Embryonic facial prominence (tissue), 1 donor: ENCODE results near the gene VPS8.

Source experiments
- DNase-seq: peaks from one replicate; pipeline ENCODE4 v3.0.0-alpha.2; 2016; ENCODE audit errors: extremely low spot score

Gene VPS8

DNA sequence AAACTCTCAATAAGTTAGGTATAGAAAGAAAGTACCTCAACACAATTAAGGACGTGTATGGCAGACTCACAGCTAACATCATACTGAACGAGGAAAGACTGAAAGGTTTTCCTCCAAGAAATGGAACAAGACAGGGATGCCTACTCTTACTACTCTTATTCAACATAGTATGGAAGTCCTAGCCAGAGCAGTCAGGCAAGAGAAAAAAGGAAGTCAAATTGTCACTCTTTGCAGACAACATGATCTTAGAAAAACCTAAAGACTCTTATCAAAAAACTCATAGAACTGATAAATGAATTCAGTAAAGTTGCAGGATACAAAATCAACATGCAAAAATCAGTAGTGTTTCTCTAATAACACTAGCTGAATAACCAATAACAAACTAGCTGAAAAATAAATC, 244.9 kb downstream of the VPS8 start:
- no peak for DNase-seq

DNA sequence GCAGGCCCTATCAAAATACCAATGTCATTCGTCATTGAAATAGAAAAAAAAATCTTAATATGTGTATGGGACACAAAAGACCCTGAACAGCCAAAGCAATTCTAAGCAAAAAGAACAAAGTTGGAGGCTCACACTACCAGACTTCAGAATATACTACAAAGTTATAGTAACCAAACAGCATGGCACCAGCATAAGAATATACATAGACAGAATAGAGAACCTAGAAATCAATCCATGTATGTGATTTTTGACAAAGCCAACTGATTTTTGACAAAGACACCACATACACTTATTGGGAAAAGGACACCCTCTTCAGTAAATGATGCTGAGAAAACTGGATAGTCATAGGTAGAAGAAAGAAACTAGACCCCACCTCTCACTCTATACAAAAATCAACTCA, 245.9 kb downstream of the VPS8 start:
- DNase-seq, result no peak

DNA sequence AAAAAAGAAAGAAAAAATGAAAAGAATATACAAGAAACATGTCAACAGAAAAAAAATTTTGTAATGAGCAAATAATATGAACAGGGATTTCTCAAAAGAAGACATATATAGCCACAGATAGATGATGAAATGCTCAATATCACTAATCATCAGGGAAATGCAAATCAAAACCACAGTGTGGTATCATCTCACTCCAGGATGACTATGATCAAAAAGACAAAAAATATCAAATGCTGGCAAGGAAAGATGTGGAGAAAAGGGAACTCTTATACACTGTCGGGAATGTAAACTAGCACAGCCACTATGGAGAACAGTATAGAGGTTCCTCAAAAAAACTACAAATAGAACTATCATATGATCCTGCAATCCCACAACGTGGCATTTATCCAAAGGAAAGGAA, 246.8 kb downstream of the VPS8 start:
- no peak for DNase-seq

DNA sequence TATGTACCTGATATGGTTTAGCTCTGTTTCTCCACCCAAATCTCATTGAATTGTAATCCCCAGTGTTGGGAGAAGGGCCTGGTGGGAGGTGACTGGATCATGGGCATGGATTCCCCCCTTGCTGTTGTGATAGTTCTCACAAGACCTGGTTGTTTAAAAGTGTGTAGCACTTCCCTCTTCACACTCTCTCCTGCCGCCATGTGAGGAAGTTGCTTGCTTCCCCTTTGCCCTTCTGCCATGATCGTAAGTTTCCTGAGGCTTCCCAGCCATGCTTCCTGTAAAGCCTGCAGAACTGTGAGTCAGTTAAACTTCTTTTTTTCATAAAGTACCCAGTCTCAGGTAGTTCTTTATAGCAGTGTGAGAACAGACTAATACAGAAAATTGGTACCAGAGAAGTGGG, 247.8 kb downstream of the VPS8 start:
- no peak for DNase-seq

DNA sequence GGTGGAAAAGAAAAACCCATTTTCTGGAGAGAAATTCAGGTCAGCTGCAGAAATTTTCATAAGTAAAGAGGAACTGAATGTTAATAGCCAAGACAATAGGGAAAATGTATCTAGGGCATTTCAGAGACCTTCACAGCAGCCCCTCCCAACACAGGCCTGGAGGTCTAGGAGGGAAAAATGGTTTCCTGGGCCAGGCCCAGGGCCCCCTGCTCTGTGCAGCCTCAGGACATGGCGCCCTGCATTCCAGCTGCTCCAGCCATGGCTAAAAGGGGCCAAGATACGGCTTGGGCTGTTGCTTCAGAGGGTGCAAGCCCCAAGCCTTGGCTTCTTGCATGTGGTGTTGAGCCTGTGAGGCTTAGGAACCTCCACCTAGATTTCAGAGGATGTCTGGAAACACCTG, 248.7 kb downstream of the VPS8 start:
- DNase-seq, result no peak

DNA sequence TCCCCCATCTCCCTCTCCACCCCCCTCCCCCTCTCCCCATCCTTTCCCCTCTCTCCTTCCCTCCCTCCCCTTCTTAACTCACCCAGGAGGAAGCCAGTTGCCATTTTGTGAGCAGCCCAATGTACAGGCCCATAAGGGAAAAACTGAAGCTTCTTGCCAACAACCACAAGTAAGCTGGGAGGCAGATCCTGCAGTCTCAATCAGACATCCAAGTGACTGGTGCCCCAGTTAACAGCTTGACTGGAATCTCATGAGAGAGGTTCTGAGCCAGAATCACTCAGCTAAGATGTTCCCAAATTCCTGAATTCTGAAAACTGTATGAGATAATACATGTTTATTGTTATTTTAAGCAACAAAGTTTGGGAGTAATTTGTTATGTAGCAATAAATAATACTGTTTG, 250.2 kb downstream of the VPS8 start:
- no peak for DNase-seq

DNA sequence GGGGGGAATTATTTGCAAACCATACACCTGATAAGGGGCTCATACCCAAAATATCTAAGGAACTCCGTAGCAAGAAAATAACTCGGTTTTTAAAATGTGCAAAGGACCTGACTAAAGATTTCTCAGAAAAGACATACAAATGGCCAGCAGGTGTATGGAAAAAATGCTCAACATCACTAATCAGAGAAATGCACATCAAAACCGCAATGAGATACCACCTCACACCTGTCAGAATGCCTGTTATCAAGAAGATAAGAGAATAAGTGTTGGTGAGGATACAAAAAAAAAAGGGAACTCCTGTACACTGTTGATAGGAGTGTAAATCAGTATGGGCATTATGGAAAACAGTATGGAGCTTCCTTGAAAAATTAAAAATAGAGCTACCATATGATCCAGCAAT, 251.5 kb downstream of the VPS8 start:
- DNase-seq, result no peak

GRCh38 chr3:185065059-185065458, 253.1 kb downstream of the VPS8 start:
- DNase-seq, result no peak

DNA sequence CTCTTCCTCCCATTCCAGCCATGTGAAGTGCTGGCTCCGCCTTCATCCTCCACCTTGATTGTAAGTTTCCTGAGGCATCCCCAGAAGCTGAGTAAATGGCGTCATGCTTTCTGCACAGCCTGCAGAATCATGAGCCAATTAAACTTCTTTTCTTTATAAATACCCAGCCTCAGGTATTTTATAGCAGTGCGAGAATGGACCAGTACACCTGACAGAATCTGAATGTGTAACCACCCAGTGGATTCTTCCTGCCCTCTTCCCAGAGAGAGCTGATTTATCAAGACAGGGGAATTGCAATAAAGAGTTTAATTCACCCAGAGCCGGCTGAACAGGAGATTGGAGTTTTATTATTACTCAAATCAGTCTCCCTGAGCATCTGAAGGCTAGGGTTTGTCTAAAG, 254.3 kb downstream of the VPS8 start:
- DNase-seq, result no peak

DNA sequence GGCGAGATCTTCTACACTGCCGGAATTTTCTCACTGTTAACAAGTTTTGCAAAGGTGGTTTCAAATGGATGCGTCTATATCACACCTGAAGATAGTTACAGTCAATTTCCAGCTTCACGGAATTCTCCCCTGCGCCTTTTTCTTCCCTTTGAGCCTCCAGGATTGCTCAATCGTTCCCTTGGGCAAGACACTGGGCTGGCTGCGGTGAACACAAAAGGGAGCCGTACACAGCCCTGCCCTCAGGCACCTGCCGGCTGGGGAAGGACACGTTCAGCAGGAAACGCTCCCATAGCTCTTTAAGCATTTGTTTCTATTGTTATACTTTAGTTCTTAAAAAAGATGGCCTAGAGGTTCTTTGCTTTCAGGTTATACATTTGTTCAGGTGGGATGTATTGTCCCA, 255.2 kb downstream of the VPS8 start:
- no peak for DNase-seq

GRCh38 chr3:185069037-185070030, 257.4 kb downstream of the VPS8 start:
- DNase-seq, result no peak

- no peak for DNase-seq
Measured at GRCh38 chr3:185070491-185071286, 258.7 kb downstream of the VPS8 start.

DNA sequence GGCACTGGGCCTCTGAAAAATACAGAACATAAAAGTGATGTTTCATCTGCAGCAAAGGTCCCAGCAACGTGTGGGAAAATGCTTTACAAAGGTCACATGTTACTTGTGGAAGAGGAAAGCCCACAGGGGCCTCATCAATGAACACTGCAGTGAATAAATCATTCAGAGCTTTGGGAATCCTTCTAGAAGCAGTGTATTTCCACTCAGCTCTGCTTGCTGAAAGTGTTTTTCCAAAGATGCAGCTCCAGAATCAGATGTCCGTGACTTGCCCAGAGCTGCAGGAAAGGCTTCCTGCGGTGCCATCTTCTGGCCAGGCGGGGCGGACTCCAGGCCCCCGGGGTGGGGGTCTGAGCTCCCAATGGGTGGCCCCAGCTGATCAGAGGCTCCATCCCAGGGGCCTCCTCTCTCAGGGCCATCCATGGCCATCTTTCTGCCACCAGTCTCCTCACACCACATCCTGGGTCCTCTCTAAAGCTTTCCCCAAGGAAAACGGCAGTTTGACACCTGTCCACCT, 259.4 kb downstream of the VPS8 start:
- no peak for DNase-seq

- DNase-seq, result no peak
Measured at GRCh38 chr3:185075547-185075946, 263.6 kb downstream of the VPS8 start.

DNA sequence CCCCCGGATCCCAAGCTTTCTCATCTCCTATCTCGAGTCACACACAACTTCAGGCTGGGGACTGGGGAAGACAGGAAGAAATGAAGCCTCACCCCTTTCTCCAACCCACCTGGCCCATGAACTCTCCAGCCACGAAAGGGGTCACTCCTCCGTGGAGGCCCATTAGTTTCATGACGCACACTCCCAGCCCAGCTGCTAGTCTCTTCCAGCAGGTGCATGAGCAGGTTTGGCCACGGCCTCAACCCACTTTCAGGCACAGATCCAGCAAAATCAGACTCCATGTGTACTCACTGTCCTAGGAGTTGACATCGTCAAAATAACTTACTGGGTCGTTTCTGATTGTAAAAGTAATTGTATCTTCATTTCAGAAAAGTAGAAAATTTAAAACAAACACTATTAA, 264.3 kb downstream of the VPS8 start:
- no peak for DNase-seq

GRCh38 chr3:185079625-185080024, 267.7 kb downstream of the VPS8 start:
- no peak for DNase-seq

GRCh38 chr3:185081521-185081920, 269.6 kb downstream of the VPS8 start:
- no peak for DNase-seq

- DNase-seq, result no peak
Measured at GRCh38 chr3:185082149-185082548, 270.2 kb downstream of the VPS8 start.

DNA sequence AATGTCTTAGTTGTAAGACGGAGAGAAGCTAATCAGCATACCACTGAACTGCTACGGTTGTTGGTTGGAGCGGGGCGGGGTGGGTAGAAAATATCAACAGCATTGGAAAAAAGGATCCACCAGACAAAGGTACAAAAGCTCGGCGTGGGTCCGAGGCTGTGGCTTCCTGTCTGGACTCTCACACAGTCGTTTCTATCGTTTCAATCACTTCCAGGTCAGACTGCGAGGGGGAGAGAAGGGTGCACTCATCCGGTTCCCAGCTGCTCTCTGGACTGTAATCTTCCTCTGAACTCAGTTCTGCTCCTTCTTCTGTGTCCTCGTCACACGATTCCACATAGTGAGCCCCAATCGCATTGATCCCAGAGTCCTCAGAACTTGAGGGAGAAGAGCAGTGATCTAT, 270.9 kb downstream of the VPS8 start:
- DNase-seq, result no peak

- no peak for DNase-seq
Measured at GRCh38 chr3:185084402-185084801, 272.4 kb downstream of the VPS8 start.

DNA sequence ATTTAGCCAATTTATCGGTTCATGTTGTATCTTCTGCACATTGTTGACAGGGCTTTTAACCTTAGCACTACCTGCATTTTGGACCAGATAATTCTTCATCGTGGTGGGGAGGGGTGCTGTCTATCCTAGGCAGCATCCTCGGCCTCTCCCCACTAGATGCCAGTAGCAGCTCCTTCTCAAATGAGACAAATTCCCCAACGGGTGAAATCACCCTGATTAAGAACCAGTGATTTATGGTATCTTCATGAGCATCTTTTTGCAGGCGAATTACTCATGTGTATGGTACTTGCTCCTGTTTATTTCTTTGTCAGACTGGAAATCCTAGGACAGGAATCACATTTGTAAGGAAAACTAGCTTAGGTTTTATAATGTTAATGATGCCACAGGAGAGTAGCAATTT, 272.9 kb downstream of the VPS8 start:
- no peak for DNase-seq

DNA sequence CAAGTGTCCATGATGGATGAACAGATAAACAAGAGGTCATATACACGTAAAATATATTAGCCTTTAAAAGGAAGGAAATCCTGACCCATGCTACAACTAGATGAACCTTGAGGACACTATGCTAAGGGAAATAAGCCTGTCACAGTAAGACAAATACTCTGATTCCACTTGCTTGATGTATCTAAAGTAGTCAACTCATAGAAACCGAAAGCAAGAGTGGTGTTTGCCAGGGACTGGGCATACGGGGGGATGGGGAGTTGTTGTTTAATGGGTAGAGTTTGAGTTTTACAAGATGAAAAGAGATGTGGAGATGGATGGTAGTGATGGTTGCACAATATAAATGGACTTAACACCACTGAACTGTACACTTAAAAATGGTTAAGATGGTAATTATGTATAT, 275.5 kb downstream of the VPS8 start:
- DNase-seq, result no peak

DNA sequence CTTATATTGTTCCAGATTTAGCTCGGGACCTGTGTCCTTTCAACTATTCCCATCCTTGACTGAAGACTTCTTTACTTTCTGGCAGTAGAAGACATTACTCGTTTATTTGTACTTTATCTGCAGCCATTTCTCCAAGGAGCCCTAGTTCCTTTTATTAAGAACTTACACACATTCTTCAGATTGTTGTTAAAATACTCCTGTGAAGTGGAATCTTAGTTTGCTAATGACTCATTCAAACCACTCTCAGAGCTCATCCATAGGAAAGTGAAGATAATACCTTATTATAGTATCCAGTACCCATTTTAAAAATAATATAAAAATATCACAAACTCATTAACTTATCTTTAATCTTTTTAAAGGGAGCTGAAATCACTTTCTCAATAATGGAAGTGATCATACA, 277.4 kb downstream of the VPS8 start:
- DNase-seq, result no peak
